ENCODE measurements around the gene RBMS1. TPM values are rescaled to one million over a fixed set of nuclear protein-coding genes. Genes with fewer than 3 reads are reported as not detected.
"Not testable (repeated sequence)": the region's sequence is repeated elsewhere in the genome, so short reads cannot be mapped to it uniquely, and the experiment has no call there.

Gene RBMS1
- total RNA-seq, 5 donors from 2014 or later (not counting 1 experiment from before 2014, with no cell fraction given), result 94.2 to 137 (median 105) TPM

- Mint-ChIP-seq H3K36me3 (peaks cover 37% of the 10 kb centered on the region), H3K9me3 (peaks cover 0 to 7% (median 0%) of the 10 kb centered on the region in 3 donors), H3K4me3 (no peak overlapping the region), H3K27me3 (no peaks in the 10 kb centered on the region), H3K4me1 (peaks cover 16 to 41% (median 38%) of the 10 kb centered on the region in 3 donors), H3K27ac (no peak overlapping the region)
- Histone ChIP-seq H3K4me1 (ENCODE audit: control insufficient read depth in 1 of 2, extremely low read depth in 1 of 2, insufficient read depth in 2 of 2, low read length in 2 of 2) (peaks cover 0 to 3% of the 10 kb centered on the region in 2 experiments), H3K36me3 (ENCODE audit: control insufficient read depth in 2 of 2, extremely low read depth in 1 of 2, insufficient read depth in 1 of 2, low read length in 1 of 2) (no peaks in the 10 kb centered on the region), H3K4me3 (ENCODE audit: control insufficient read depth in 1 of 2, extremely low read depth in 1 of 2, low read length in 1 of 2) (no peak overlapping the region), H3K27ac (ENCODE audit: low read length) (no peak overlapping the region), H3K27me3 (replicated peaks in 1 of 2; ENCODE audit: control insufficient read depth in 2 of 2, extremely low read depth in 1 of 2, insufficient read depth in 2 of 2, low read length in 1 of 2) (no peaks in the 10 kb centered on the region), H3K9me3 (no peaks in the 10 kb centered on the region)
- ChIA-PET CTCF (no interaction called here), POLR2A (no interaction called here)
- ATAC-seq (replicated peaks in 1 of 4), result no peak
- no peak for DNase-seq
- 83% methylated on average over 1 of the region's 2 CpGs for WGBS (ENCODE audit: insufficient coverage)
Measured at GRCh38 chr2:160440888-160441287, 52.7 kb downstream of the RBMS1 start.

GRCh38 chr2:160439038-160439437 is 54.6 kb downstream of the RBMS1 start:
- H3K27ac Mint-ChIP-seq; ATAC-seq (replicated peaks in 1 of 4); H3K9me3 Mint-ChIP-seq; H3K27me3 ChIP-seq (replicated peaks in 1 of 2; ENCODE audit: control insufficient read depth in 2 of 2, extremely low read depth in 1 of 2, insufficient read depth in 2 of 2, low read length in 1 of 2); H3K4me3 ChIP-seq (ENCODE audit: control insufficient read depth in 1 of 2, extremely low read depth in 1 of 2, low read length in 1 of 2); H3K36me3 ChIP-seq (ENCODE audit: control insufficient read depth in 2 of 2, extremely low read depth in 1 of 2, insufficient read depth in 1 of 2, low read length in 1 of 2); H3K4me3 Mint-ChIP-seq; POLR2A ChIA-PET; H3K27me3 Mint-ChIP-seq; H3K9me3 ChIP-seq; H3K27ac ChIP-seq (ENCODE audit: low read length); CTCF ChIA-PET; DNase-seq: not testable (repeated sequence)
- peaks cover 0 to 14% of the 10 kb centered on the region in 2 experiments for H3K4me1 ChIP-seq (ENCODE audit: control insufficient read depth in 1 of 2, extremely low read depth in 1 of 2, insufficient read depth in 2 of 2, low read length in 2 of 2)
- Mint-ChIP-seq H3K4me1 (peaks cover 22 to 48% (median 37%) of the 10 kb centered on the region in 3 donors), H3K36me3 (peaks cover 29% of the 10 kb centered on the region)
- no CpG with 5 or more reads among the region's 32 CpGs for WGBS (ENCODE audit: insufficient coverage)

- ChIA-PET POLR2A (interaction anchor here in 1 of 2 donors (1.1 kb wide), 1 partner anchor 8 kb away, joined by 3 read pairs; no protein-coding TSS in a partner anchor), CTCF (interaction anchor here in 1 of 2 donors (1.0 kb wide), 1 partner anchor 8 kb away, joined by 3 read pairs; no protein-coding TSS in a partner anchor)
- H3K36me3 Mint-ChIP-seq, result peaks cover 21% of the 10 kb centered on the region
- H3K4me3 Mint-ChIP-seq, result no peak overlapping the region
- no peaks in the 10 kb centered on the region for H3K36me3 ChIP-seq (ENCODE audit: control insufficient read depth in 2 of 2, extremely low read depth in 1 of 2, insufficient read depth in 1 of 2, low read length in 1 of 2)
- H3K4me1 ChIP-seq (ENCODE audit: control insufficient read depth in 1 of 2, extremely low read depth in 1 of 2, insufficient read depth in 2 of 2, low read length in 2 of 2), result peaks cover 6 to 25% of the 10 kb centered on the region in 2 experiments
- DNase-seq (no peak), ATAC-seq (replicated peaks in 1 of 4) (no peak)
- peak overlapping the region; percentile 35 to 44 for H3K27ac Mint-ChIP-seq
- H3K9me3 ChIP-seq, result no peaks in the 10 kb centered on the region
- no peaks in the 10 kb centered on the region for H3K27me3 Mint-ChIP-seq
- no peak overlapping the region for H3K4me3 ChIP-seq (ENCODE audit: control insufficient read depth in 1 of 2, extremely low read depth in 1 of 2, low read length in 1 of 2)
- H3K27ac ChIP-seq (ENCODE audit: low read length), result no peak overlapping the region
- peaks cover 35 to 56% (median 42%) of the 10 kb centered on the region in 3 donors for H3K4me1 Mint-ChIP-seq
- no peaks in the 10 kb centered on the region for H3K9me3 Mint-ChIP-seq
- H3K27me3 ChIP-seq (replicated peaks in 1 of 2; ENCODE audit: control insufficient read depth in 2 of 2, extremely low read depth in 1 of 2, insufficient read depth in 2 of 2, low read length in 1 of 2), result no peaks in the 10 kb centered on the region
- no CpG with 5 or more reads among the region's 4 CpGs for WGBS (ENCODE audit: insufficient coverage)
Measured at GRCh38 chr2:160437273-160437672, 56.3 kb downstream of the RBMS1 start.

- CTCF ChIA-PET, result interaction anchor here (0.5 to 1.4 kb wide), 6 partner anchors 11 to 113 kb away, joined by 3 to 8 read pairs (median 4); no protein-coding TSS in a partner anchor
- WGBS (ENCODE audit: insufficient coverage), result no CpG with 5 or more reads among the region's 3 CpGs
- Mint-ChIP-seq H3K36me3 (peaks cover 28% of the 10 kb centered on the region), H3K27ac (peak overlapping the region; percentile 56 to 60), H3K9me3 (peaks cover 0 to 7% (median 4%) of the 10 kb centered on the region in 3 donors), H3K4me1 (peaks cover 49 to 65% (median 52%) of the 10 kb centered on the region in 3 donors), H3K27me3 (no peaks in the 10 kb centered on the region), H3K4me3 (peak overlapping the region in 1 of 3 donors; percentile 17)
- Histone ChIP-seq H3K36me3 (ENCODE audit: control insufficient read depth in 2 of 2, extremely low read depth in 1 of 2, insufficient read depth in 1 of 2, low read length in 1 of 2) (no peaks in the 10 kb centered on the region), H3K9me3 (peaks cover 3% of the 10 kb centered on the region), H3K4me1 (ENCODE audit: control insufficient read depth in 1 of 2, extremely low read depth in 1 of 2, insufficient read depth in 2 of 2, low read length in 2 of 2) (peaks cover 10 to 31% of the 10 kb centered on the region in 2 experiments), H3K4me3 (ENCODE audit: control insufficient read depth in 1 of 2, extremely low read depth in 1 of 2, low read length in 1 of 2) (no peak overlapping the region), H3K27ac (ENCODE audit: low read length) (no peak overlapping the region), H3K27me3 (replicated peaks in 1 of 2; ENCODE audit: control insufficient read depth in 2 of 2, extremely low read depth in 1 of 2, insufficient read depth in 2 of 2, low read length in 1 of 2) (no peaks in the 10 kb centered on the region)
- no peak for DNase-seq
- POLR2A ChIA-PET, result interaction anchor here in 1 of 2 donors (0.5 to 0.7 kb wide), 3 partner anchors 36 to 91 kb away, joined by 3 to 6 read pairs (median 4); no protein-coding TSS in a partner anchor
- no peak for ATAC-seq (replicated peaks in 1 of 4)
Measured at GRCh38 chr2:160434254-160434948, 59.2 kb downstream of the RBMS1 start.

- Mint-ChIP-seq H3K9me3 (peaks cover 0 to 7% (median 4%) of the 10 kb centered on the region in 3 donors), H3K27me3 (no peaks in the 10 kb centered on the region), H3K4me1 (peaks cover 54 to 71% (median 58%) of the 10 kb centered on the region in 3 donors), H3K27ac (peak overlapping the region; percentile 60 to 76), H3K36me3 (peaks cover 28% of the 10 kb centered on the region), H3K4me3 (peak overlapping the region in 1 of 3 donors; percentile 17)
- 40% methylated on average over 1 of the region's 4 CpGs for WGBS (ENCODE audit: insufficient coverage)
- Histone ChIP-seq H3K27ac (ENCODE audit: low read length) (no peak overlapping the region), H3K36me3 (ENCODE audit: control insufficient read depth in 2 of 2, extremely low read depth in 1 of 2, insufficient read depth in 1 of 2, low read length in 1 of 2) (no peaks in the 10 kb centered on the region), H3K27me3 (replicated peaks in 1 of 2; ENCODE audit: control insufficient read depth in 2 of 2, extremely low read depth in 1 of 2, insufficient read depth in 2 of 2, low read length in 1 of 2) (no peaks in the 10 kb centered on the region), H3K9me3 (peaks cover 3% of the 10 kb centered on the region), H3K4me1 (ENCODE audit: control insufficient read depth in 1 of 2, extremely low read depth in 1 of 2, insufficient read depth in 2 of 2, low read length in 2 of 2) (peaks cover 12 to 37% of the 10 kb centered on the region in 2 experiments), H3K4me3 (ENCODE audit: control insufficient read depth in 1 of 2, extremely low read depth in 1 of 2, low read length in 1 of 2) (no peak overlapping the region)
- CTCF ChIA-PET, result interaction anchor here (0.5 to 1.4 kb wide), 8 partner anchors 11 to 499 kb away, joined by 3 to 8 read pairs (median 4); no protein-coding TSS in a partner anchor
- no peak for DNase-seq
- peak in 3 of 4 experiments; percentile 57 to 65 (median 63) for ATAC-seq (replicated peaks in 1 of 4)
- POLR2A ChIA-PET, result interaction anchor here (0.5 to 1.3 kb wide), 8 partner anchors 13 to 90 kb away, joined by 3 to 6 read pairs (median 4); no protein-coding TSS in a partner anchor
Measured at GRCh38 chr2:160433466-160434140, 60.0 kb downstream of the RBMS1 start.

GRCh38 chr2:160432633-160433032 is 61.0 kb downstream of the RBMS1 start:
- ATAC-seq (replicated peaks in 1 of 4) (no peak), DNase-seq (no peak)
- no peaks in the 10 kb centered on the region for H3K27me3 Mint-ChIP-seq
- ChIA-PET POLR2A (interaction anchor here (0.6 to 1.3 kb wide), 6 partner anchors 13 to 199 kb away, joined by 3 to 4 read pairs (median 3); no protein-coding TSS in a partner anchor), CTCF (interaction anchor here in 1 of 2 donors (1.0 kb wide), 1 partner anchor 39 kb away, joined by 3 read pairs; no protein-coding TSS in a partner anchor)
- H3K27ac ChIP-seq (ENCODE audit: low read length), result no peak overlapping the region
- H3K36me3 Mint-ChIP-seq, result peaks cover 19% of the 10 kb centered on the region
- WGBS (ENCODE audit: insufficient coverage), result 100% methylated on average over 1 of the region's 4 CpGs
- H3K4me3 Mint-ChIP-seq, result no peak overlapping the region
- H3K36me3 ChIP-seq (ENCODE audit: control insufficient read depth in 2 of 2, extremely low read depth in 1 of 2, insufficient read depth in 1 of 2, low read length in 1 of 2), result no peaks in the 10 kb centered on the region
- H3K27me3 ChIP-seq (replicated peaks in 1 of 2; ENCODE audit: control insufficient read depth in 2 of 2, extremely low read depth in 1 of 2, insufficient read depth in 2 of 2, low read length in 1 of 2), result no peaks in the 10 kb centered on the region
- H3K9me3 Mint-ChIP-seq, result peaks cover 0 to 7% (median 4%) of the 10 kb centered on the region in 3 donors
- H3K4me1 Mint-ChIP-seq, result peaks cover 60 to 73% (median 67%) of the 10 kb centered on the region in 3 donors
- peak overlapping the region; percentile 1 to 76 for H3K27ac Mint-ChIP-seq
- H3K4me1 ChIP-seq (ENCODE audit: control insufficient read depth in 1 of 2, extremely low read depth in 1 of 2, insufficient read depth in 2 of 2, low read length in 2 of 2), result peaks cover 16 to 46% of the 10 kb centered on the region in 2 experiments
- H3K4me3 ChIP-seq (ENCODE audit: control insufficient read depth in 1 of 2, extremely low read depth in 1 of 2, low read length in 1 of 2), result no peak overlapping the region
- peaks cover 3% of the 10 kb centered on the region for H3K9me3 ChIP-seq

All from T-cell (primary cell).